Stimulated activated naive CD8-positive, alpha-beta T cell treated with anti-CD3 and anti-CD28 coated beads, Interleukin-15, amount 100 ng/mL, for 72 hours (primary cell): ENCODE data around the gene ZNF827.
A peak's percentile ranks its signal among the peaks of the same experiment; 100 is the strongest.

ENCODE experiments used
- ATAC-seq: fragments of 150-1000 bp; cut with Tn5 transposase; 2 replicates; pipeline ENCODE4 v1.10.0; 2021; ENCODE audit warnings: mild to moderate bottlenecking, moderate library complexity
- DNase-seq, 2 donors: peaks; one replicate each; pipeline ENCODE4 v3.0.0; 2021 to 2022
- H3K27ac Mint-ChIP-seq, 2 donors: one replicate each; pipeline ENCODE4 v1.8.0; 2022; ENCODE audit warnings: mild to moderate bottlenecking in 2 of 2, mixed read lengths in 2 of 2, moderate library complexity in 2 of 2
- H3K27me3 Mint-ChIP-seq: one replicate; pipeline ENCODE4 v1.8.0; 2022; ENCODE audit warnings: mixed read lengths
- H3K4me1 Mint-ChIP-seq: one replicate; pipeline ENCODE4 v1.8.0; 2022; ENCODE audit warnings: mild to moderate bottlenecking, mixed read lengths
- H3K4me3 Mint-ChIP-seq, 2 donors: one replicate each; pipeline ENCODE4 v1.8.0; 2022; ENCODE audit warnings: mild to moderate bottlenecking in 2 of 2, mixed read lengths in 2 of 2, moderate library complexity in 1 of 2
- H3K9me3 Mint-ChIP-seq, 2 donors: one replicate each; pipeline ENCODE4 v1.8.0; 2022; ENCODE audit warnings: mixed read lengths in 2 of 2

ZNF827 gene

DNA sequence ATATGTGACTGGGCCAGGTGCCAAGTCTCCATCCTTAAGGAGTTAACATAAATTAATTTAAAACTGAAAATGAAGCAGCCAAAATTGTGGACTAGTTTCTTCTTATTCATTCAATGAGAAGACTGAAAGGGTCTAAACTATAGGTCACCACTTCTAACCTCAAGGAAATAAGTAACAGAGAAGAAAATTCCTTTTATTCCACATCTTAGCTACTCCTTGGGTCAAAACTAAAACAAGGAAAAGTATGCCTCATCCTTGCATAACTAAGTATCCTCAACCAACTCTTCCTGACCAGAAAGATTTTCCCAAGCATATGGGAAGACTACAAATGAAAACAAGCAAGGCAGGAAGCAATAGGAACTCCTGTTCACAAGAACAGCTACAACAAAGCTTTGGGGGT is 71.2 kb downstream of the ZNF827 start:
- DNase-seq (no peak), ATAC-seq (no peak)
- Mint-ChIP-seq H3K9me3 (no peaks in the 10 kb centered on the region), H3K27ac (no peak overlapping the region), H3K4me1 (peaks cover 44% of the 10 kb centered on the region), H3K27me3 (no peaks in the 10 kb centered on the region), H3K4me3 (no peak overlapping the region)

DNA sequence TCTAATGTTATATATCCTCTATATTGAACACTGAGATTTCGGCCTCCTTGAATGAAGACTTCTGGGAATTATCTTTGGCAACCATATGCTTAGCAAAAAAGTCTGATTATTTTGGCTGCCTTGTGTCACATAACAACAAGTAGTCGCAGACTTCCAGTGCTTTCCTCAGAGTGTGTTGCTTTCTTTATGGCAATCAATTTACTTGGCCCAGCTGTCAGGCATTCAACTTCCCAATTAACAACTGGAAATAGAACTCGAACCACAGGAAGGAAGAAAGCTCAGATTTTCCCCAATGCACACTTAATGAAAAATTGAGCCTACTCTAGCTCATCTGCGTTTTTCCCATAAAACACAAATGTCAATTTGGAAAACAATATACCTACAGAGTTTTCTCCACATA is 71.6 kb downstream of the ZNF827 start:
- no peaks in the 10 kb centered on the region for H3K27me3 Mint-ChIP-seq
- H3K27ac Mint-ChIP-seq = no peak overlapping the region
- peaks cover 40% of the 10 kb centered on the region for H3K4me1 Mint-ChIP-seq
- ATAC-seq (no peak), DNase-seq (no peak)
- no peak overlapping the region for H3K4me3 Mint-ChIP-seq
- no peaks in the 10 kb centered on the region for H3K9me3 Mint-ChIP-seq

DNA sequence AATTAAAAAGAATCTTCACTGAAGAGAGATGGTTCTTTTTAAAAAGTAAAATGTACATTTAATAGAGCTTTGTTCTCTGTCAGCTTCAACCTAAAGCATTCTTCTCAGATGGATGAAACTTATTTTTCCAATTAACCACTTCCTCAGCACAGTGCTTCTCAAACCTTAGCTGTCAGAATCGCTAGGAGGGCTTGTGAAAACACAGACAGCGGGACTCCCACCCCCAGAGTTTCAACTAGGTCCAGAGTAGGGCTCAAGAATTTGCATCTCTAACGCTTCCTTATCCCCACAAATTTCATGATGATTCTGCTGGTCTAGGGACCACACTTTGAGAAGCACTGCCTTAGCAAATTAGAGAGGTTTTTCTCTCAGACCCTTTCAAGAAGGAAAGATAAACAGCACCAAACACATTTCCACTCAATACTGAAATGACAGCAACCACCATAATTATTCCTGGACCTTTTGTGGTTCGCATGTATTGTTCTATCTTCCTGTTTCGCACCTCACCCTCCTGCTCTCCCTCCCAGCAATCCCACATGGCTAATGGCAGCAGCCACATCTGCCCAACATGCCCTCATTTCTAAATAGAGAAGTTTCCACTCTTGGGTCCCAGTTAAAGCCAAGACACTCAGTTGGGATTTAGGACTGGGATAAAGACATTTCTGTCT is 73.2 kb downstream of the ZNF827 start:
- DNase-seq (no peak), ATAC-seq (no peak)
- H3K27me3 Mint-ChIP-seq = no peaks in the 10 kb centered on the region
- no peak overlapping the region for H3K27ac Mint-ChIP-seq
- H3K4me1 Mint-ChIP-seq = peaks cover 24% of the 10 kb centered on the region
- no peaks in the 10 kb centered on the region for H3K9me3 Mint-ChIP-seq
- H3K4me3 Mint-ChIP-seq = no peak overlapping the region

DNA sequence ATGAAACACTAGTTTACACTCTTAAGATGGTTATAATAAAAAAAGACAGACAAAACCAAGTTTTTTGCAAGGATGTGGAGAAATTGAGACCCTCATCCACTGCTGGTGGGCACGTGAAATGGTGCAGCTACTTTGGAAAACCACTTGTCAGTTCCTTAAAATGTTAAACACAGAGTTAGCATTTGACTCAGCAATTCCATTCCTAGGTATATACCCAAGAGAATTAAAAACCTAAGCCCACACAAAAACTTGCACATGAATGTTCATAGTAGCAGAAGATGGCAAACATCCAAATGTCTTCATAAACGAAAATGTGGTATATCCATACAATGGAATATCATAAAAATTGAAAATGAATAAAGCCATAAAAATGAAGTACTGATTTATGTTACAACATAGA is 75.4 kb downstream of the ZNF827 start:
- ATAC-seq = no peak
- H3K4me3 Mint-ChIP-seq = no peak overlapping the region
- H3K4me1 Mint-ChIP-seq = peaks cover 13% of the 10 kb centered on the region
- H3K27ac Mint-ChIP-seq = no peak overlapping the region
- no peaks in the 10 kb centered on the region for H3K27me3 Mint-ChIP-seq
- H3K9me3 Mint-ChIP-seq = no peaks in the 10 kb centered on the region
- DNase-seq = no peak

DNA sequence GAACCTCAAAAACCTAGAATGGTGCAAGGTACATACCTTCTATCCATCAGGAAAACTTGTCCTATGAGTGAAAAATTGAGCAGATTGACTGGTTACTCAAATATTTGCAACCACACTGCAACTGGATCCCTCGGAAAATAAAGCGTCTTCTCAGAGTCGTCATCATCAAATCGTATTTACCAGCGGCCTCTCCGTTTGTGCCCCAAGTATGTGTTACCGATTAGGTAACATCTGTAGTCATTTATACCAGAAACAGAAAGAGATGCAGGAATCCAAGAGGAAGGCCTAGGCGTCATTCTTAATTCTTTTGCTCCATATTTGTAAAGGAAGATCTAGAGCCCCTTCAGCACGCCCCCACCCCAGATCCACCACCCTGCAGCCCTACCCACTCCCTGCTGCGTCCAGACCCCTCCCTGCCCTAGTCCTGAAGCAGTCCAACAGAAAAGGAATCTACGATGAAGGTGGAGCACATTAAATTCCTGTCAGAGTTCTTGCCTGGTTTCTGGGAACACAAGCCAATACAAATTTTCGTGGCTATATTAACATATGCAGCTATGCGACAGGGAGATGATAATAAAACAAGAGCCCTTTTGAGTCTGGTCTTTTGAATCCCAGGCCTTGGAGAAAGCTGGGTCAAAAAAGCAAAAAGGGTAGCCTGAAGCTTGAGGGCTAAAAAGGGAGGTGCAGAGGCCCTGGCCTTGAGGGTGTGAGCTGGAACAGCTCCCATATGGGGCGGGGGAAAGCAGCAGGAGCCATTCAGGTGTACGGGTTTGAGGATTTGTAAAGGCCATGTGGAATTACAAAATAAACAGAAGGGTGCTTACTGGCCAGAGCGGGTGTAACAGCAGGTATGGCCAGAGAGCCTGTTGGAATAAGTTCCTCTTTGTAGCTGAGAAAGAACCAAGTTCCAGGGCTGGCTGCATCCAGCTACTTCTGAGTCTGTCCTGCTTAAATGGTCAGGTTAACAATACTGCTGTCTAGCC is 77.0 kb downstream of the ZNF827 start:
- Mint-ChIP-seq H3K9me3 (no peaks in the 10 kb centered on the region), H3K4me3 (no peak overlapping the region), H3K4me1 (peaks cover 13% of the 10 kb centered on the region), H3K27ac (peak overlapping the region in 1 of 2 donors; percentile 48), H3K27me3 (no peaks in the 10 kb centered on the region)
- no peak for DNase-seq
- no peak for ATAC-seq

DNA sequence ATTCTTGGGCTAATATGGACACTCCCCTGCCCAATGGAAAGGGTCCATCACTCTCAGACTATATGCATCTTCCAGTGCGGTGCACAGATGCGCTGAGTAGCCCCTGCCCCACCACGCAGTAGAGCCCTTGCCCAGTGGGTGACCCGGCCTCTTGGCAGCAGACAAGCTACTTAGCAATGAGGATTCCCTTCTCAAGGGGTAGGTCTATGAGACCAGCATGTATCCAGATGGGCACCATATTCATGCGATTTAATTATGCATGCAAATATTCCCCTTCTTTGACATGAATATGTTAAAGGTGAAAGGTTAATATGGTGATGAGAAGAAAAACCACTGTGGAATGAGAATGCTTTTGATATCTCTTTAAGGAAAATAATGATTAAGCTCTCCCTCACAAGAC is 77.7 kb downstream of the ZNF827 start:
- no peak overlapping the region for H3K27ac Mint-ChIP-seq
- no peaks in the 10 kb centered on the region for H3K27me3 Mint-ChIP-seq
- no peak overlapping the region for H3K4me3 Mint-ChIP-seq
- peaks cover 8% of the 10 kb centered on the region for H3K4me1 Mint-ChIP-seq
- DNase-seq (no peak), ATAC-seq (no peak)
- no peaks in the 10 kb centered on the region for H3K9me3 Mint-ChIP-seq

DNA sequence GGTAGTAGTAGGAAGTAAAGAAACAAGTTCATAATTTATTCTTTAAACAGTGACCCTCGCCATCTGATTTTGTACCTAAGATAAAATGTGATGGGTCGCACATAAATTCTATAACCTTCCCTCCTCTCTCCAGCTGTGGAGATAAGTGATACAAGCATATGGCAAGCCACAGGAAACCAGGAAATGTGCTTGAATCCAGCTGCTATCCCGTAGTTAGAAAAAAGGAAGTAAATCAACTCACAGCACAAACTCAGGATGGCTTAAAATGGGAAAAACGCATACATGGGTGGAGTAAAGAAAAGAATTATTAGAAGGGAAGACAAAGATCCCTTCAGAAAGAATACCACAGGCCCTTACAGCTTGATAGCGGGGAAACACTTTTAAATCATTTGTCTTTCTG is 78.2 kb downstream of the ZNF827 start:
- ATAC-seq = no peak
- H3K9me3 Mint-ChIP-seq = no peaks in the 10 kb centered on the region
- no peaks in the 10 kb centered on the region for H3K27me3 Mint-ChIP-seq
- H3K4me3 Mint-ChIP-seq = no peak overlapping the region
- H3K27ac Mint-ChIP-seq = no peak overlapping the region
- DNase-seq = no peak
- H3K4me1 Mint-ChIP-seq = peaks cover 3% of the 10 kb centered on the region

DNA sequence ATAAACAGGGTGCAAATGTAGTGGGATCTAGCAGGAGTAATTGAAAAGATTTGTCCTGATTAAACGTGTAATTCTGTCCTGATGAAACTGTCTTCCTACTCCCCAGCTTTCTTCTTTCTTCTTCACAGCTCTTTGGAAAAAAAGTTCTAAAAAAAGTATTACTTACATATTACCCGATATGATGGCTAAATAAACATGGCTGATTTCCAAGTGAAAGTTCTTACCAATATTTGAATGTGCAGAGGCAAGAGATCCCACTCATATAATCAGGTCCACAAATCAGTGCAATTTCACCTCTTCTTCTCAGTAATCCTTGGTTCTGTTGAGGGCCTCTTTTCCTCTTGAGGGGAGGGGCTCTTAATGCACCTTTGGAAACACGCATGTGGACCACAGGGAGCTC is 78.7 kb downstream of the ZNF827 start:
- H3K4me3 Mint-ChIP-seq = no peak overlapping the region
- H3K27ac Mint-ChIP-seq = no peak overlapping the region
- H3K4me1 Mint-ChIP-seq = no peaks in the 10 kb centered on the region
- DNase-seq (no peak), ATAC-seq (no peak)
- H3K27me3 Mint-ChIP-seq = no peaks in the 10 kb centered on the region
- no peaks in the 10 kb centered on the region for H3K9me3 Mint-ChIP-seq

DNA sequence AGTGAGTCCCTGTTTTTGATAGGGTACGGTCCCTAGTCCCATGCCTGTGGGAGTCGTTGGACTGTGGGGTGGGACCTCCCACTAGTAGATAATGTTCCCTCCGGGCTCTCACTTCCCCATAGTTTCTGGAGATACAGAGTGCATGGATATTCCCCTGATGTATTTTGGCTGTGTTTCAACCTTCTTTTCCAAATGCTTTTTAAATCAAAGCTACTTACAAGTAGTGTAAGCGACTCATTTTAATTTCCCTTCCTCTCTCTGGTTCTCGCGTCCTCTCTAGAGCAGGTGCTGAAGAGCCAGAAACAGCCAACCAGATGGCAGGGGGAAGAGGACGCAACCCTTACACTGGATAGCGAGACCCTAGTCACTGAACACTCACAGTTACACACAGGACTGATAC is 79.2 kb downstream of the ZNF827 start:
- no peaks in the 10 kb centered on the region for H3K27me3 Mint-ChIP-seq
- H3K9me3 Mint-ChIP-seq = no peaks in the 10 kb centered on the region
- ATAC-seq (no peak), DNase-seq (no peak)
- H3K27ac Mint-ChIP-seq = no peak overlapping the region
- no peak overlapping the region for H3K4me3 Mint-ChIP-seq
- H3K4me1 Mint-ChIP-seq = no peaks in the 10 kb centered on the region

DNA sequence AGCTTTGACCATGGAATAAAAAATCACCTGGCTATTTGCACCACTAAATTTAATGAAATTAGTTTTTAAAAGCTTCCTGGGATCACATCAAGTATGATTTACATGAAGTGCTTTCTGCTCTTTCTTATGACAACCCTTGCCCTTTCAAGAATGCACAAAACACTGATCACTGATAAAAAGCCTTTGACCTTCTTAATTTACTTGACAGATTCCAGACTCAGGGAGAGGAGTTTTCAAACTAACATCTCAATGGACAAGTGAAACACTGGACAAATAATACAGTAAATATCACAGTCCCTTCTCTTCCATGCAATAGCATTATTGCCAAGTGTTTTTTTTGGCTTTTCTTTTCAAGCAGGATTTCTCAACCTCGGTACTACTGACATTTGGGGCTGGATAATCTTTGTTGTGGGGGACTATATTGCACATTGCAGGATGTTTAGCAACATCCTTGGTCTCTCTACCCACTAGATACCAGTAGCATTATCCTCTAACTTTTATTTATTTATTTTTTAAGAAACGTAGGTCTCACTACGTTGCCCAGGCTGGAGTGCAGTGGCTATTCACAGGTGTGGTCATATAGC is 86.3 kb downstream of the ZNF827 start:
- no peak for ATAC-seq
- no peaks in the 10 kb centered on the region for H3K27me3 Mint-ChIP-seq
- H3K27ac Mint-ChIP-seq = peak overlapping the region in 1 of 2 donors; percentile 61
- no peaks in the 10 kb centered on the region for H3K9me3 Mint-ChIP-seq
- H3K4me1 Mint-ChIP-seq = no peaks in the 10 kb centered on the region
- DNase-seq = no peak
- H3K4me3 Mint-ChIP-seq = no peak overlapping the region

DNA sequence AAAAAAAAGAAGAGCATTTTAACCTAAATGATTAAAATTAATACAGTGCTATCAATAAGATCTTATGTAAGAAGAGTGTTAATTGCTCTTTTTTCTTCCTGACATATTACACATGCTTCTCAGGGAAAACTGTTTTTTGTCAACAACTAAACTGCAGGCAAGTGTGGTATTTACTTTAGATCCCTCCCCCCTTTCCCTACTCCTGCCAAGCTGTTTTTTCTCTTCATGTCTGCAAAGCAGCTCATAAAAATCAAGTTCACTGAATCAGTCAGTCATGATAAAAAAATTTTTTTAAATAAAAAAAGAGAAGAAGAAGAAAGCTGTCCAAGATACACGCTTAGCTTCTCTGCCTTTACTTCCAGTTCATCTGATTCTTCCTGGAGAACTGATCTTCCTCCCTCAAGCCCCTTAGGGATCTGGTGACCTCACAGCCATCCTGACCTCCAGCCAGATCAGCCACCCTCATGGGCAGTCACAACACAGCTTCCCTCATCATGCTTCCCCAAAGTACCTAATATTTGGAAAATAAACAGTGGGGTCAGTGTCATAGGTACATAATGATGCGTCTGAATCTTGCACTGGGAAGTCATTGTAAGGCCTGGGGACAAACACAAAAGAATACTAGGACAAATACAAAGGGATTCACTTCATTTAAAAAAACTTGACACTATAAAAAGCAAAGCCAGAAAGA is 87.0 kb downstream of the ZNF827 start:
- Mint-ChIP-seq H3K27ac (peak overlapping the region; percentile 52 to 61), H3K27me3 (no peaks in the 10 kb centered on the region), H3K4me1 (no peaks in the 10 kb centered on the region), H3K4me3 (no peak overlapping the region), H3K9me3 (no peaks in the 10 kb centered on the region)
- DNase-seq = no peak
- ATAC-seq = no peak

DNA sequence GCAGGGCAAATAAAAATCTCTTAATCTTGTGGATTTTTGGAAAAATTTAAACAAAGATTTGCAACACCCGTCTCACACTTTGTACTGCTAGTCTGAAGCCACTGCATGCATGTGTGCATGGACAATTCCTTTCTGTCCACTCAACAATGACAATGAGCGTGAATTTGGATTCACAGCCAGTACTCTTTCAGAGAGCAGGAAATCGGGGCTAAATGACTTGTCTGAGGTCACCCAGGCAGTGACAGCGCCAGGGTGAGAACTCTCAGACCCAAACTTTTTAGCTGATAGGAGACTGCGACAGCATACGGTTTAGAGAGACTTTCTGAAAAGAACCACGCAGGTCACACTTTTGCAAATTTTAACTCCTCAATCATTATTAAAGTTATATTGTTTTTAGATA is 90.9 kb downstream of the ZNF827 start:
- Mint-ChIP-seq H3K4me1 (peaks cover 26% of the 10 kb centered on the region), H3K27ac (no peak overlapping the region), H3K27me3 (no peaks in the 10 kb centered on the region), H3K4me3 (no peak overlapping the region), H3K9me3 (no peaks in the 10 kb centered on the region)
- DNase-seq (no peak), ATAC-seq (no peak)

DNA sequence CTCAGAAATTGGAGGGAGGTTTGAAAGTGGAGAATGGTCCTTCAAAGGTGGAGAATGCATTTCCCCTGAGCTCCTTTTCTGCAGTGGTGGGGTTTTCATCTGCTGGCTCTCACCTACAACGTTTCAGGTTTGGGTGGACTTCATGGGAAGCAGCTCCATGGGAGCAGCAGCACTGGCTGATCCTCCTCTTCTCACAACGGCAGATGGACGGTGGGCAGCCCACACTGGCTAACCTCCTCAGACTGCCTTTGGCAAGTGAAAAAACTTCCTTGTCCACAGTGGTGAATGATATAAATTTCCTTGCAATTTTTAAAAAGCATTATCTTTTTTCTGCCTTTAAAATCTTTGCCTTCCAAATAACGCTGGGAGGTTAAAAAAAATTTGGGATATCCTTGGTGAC is 93.5 kb downstream of the ZNF827 start:
- H3K27me3 Mint-ChIP-seq = no peaks in the 10 kb centered on the region
- peaks cover 28% of the 10 kb centered on the region for H3K4me1 Mint-ChIP-seq
- no peaks in the 10 kb centered on the region for H3K9me3 Mint-ChIP-seq
- H3K27ac Mint-ChIP-seq = peak overlapping the region in 1 of 2 donors; percentile 83
- DNase-seq (no peak), ATAC-seq (no peak)
- H3K4me3 Mint-ChIP-seq = no peak overlapping the region

DNA sequence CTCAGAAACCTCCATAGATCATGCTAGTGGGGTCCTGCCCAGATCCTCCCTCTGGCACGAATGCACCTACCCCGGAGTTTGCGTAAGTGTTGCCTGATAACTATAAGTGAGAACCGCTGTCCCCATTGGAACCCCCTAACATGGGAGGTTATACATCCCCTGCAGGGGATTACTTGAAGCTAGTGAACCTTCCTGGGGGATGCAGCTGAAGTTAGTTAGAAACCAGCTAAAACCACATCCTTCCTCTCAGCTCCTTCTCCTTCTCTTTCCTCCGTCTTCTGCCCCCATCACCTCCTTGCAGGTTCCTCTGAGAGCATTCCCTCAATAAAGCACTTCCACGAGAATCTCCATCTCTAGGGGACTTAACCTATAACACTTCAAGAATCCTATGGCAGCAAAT is 95.0 kb downstream of the ZNF827 start:
- Mint-ChIP-seq H3K27me3 (no peaks in the 10 kb centered on the region), H3K4me3 (peak overlapping the region; percentile 24 to 36), H3K4me1 (peaks cover 35% of the 10 kb centered on the region), H3K9me3 (no peaks in the 10 kb centered on the region), H3K27ac (peak overlapping the region in 1 of 2 donors; percentile 94)
- DNase-seq (no peak), ATAC-seq (no peak)

DNA sequence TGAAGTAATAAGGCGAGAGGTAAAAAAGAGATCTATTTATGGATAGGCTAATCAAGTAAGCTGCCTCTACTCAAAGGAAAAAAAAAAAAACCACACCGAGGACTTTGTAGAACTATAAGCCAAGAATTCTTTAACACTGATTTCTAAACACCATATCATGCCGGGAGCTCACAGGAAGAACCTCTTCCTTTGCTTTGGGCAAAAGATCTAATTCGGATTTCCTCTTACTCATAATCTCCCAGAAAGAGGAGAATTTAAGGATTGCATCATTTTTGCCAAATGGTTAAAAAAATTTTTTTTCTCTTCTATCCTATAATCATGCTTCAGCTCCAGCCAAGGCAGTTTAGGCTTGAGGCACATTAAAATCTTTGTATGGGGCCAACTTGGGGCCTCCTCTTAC is 95.5 kb downstream of the ZNF827 start:
- no peak for ATAC-seq
- no peak for DNase-seq
- Mint-ChIP-seq H3K9me3 (no peaks in the 10 kb centered on the region), H3K27me3 (no peaks in the 10 kb centered on the region), H3K27ac (peak overlapping the region in 1 of 2 donors; percentile 94), H3K4me1 (peaks cover 35% of the 10 kb centered on the region), H3K4me3 (peak overlapping the region in 1 of 2 donors; percentile 24)
